PC-3 (cell line): ENCODE measurements around the gene ACOT13. TPM values are rescaled to one million over a fixed set of nuclear protein-coding genes. Genes with fewer than 3 reads are reported as not detected.

Experiments used
- ATAC-seq: fragments of 200-7000 bp; cut with Tn5 transposase; 2 replicates; pipeline ENCODE4 v1.9.1; 2020; ENCODE audit warnings: mild to moderate bottlenecking, moderate library complexity
- BruUV-seq: library from RNA; stranded (reverse); fragments of 400-500 nt; replicated peaks from 2 replicates; lab custom pipeline; 2021; lab: Mats Ljungman, UMichigan
- CTCF ChIA-PET: fragments of 300-600 bp; sonication (Branson Sonifier 250); formaldehyde crosslinking; loops from one replicate; lab custom pipeline; 2022; ENCODE audit warnings: antibody characterized with exemption; lab: Charles Lee
- POLR2A ChIA-PET: fragments of 300-600 bp; sonication (Branson Sonifier 250); formaldehyde crosslinking; loops from one replicate; lab custom pipeline; 2022; ENCODE audit warnings: antibody characterized with exemption; ENCODE audit not compliant: unreplicated experiment; lab: Charles Lee
- DNase-seq: peaks from one replicate; pipeline ENCODE4 v3.0.0-alpha.2; 2015
- H2AFZ ChIP-seq: fragments of 300-600 bp; sonication (generic); 2 replicates; pipeline ENCODE4 v1.6.0; 2016; ENCODE audit warnings: antibody characterized with exemption, low read length
- H3F3A ChIP-seq: fragments of 300-600 bp; sonication (generic); one replicate; pipeline ENCODE4 v1.6.0; 2017; ENCODE audit warnings: antibody characterized with exemption, low read length, control low read depth, mild to moderate bottlenecking; ENCODE audit not compliant: unreplicated experiment
- H3K27ac ChIP-seq: fragments of 300-600 bp; sonication (generic); 2 replicates; pipeline ENCODE4 v1.5.1; 2016; ENCODE audit warnings: mild to moderate bottlenecking, low read length
- H3K27me3 ChIP-seq: fragments of 300-600 bp; sonication (generic); 2 replicates; pipeline ENCODE4 v1.6.1; 2016; ENCODE audit warnings: low read length, mixed read lengths
- H3K36me3 ChIP-seq: fragments of 300-600 bp; sonication (generic); 2 replicates; pipeline ENCODE4 v1.6.1; 2016; ENCODE audit warnings: low read depth, mixed run types, low read length, mixed read lengths
- H3K4me1 ChIP-seq: fragments of 300-600 bp; sonication (generic); 2 replicates; pipeline ENCODE4 v1.5.1; 2016; ENCODE audit warnings: low read length; ENCODE audit not compliant: insufficient read depth
- H3K4me2 ChIP-seq: fragments of 300-600 bp; sonication (generic); 2 replicates; pipeline ENCODE4 v1.6.0; 2016; ENCODE audit warnings: low read length
- H3K4me3 ChIP-seq: fragments of 300-600 bp; sonication (generic); 2 replicates; pipeline ENCODE4 v1.5.1; 2016; ENCODE audit warnings: mild to moderate bottlenecking, low read length, mixed read lengths
- H3K79me2 ChIP-seq: fragments of 300-600 bp; sonication (generic); 2 replicates; pipeline ENCODE4 v1.6.1; 2017; ENCODE audit warnings: low read length, mixed read lengths
- H3K9ac ChIP-seq: fragments of 300-600 bp; sonication (generic); 2 replicates; pipeline ENCODE4 v1.6.0; 2016; ENCODE audit warnings: mild to moderate bottlenecking, low read length
- H3K9me2 ChIP-seq: fragments of 300-600 bp; sonication (generic); replicated peaks from 2 replicates; pipeline ENCODE4 v1.6.1; 2016; ENCODE audit warnings: mixed run types, low read length, mixed read lengths
- H3K9me3 ChIP-seq: fragments of 300-600 bp; sonication (generic); 2 replicates; pipeline ENCODE4 v1.6.1; 2016; ENCODE audit warnings: low read length, mixed read lengths
- H4K20me1 ChIP-seq: fragments of 300-600 bp; sonication (generic); 2 replicates; pipeline ENCODE4 v1.6.1; 2016; ENCODE audit warnings: low read length, mixed read lengths
- CTCF ChIP-seq: fragments of 300-600 bp; sonication (generic); conservative IDR thresholded peaks from 2 replicates; pipeline ENCODE4 v1.5.1; 2017; ENCODE audit warnings: antibody characterized with exemption, low read depth, mild to moderate bottlenecking, low read length
- EZH2 ChIP-seq: fragments of 300-600 bp; sonication (generic); IDR thresholded peaks from one replicate; pipeline ENCODE4 v1.6.1; 2017; ENCODE audit warnings: antibody characterized with exemption, mild to moderate bottlenecking, low read length; ENCODE audit not compliant: unreplicated experiment
- EZH2phosphoT487 ChIP-seq: fragments of 300-600 bp; sonication (generic); IDR thresholded peaks from 2 replicates; pipeline ENCODE4 v1.6.1; 2018; ENCODE audit warnings: mild to moderate bottlenecking, antibody characterized with exemption, low read length, borderline replicate concordance
- intact Hi-C: fragments of 100-400 bp; cut with micrococcal nuclease; formaldehyde crosslinking; loops from 2 replicates; pipeline ENCODE4 v1.9.0; 2023
- total RNA-seq: library from RNA; depleted of rRNA; stranded (reverse); fragments of >200 nt; gene quantifications from 2 replicates; pipeline ENCODE4 v1.2.3, GENCODE V29; 2014

The ACOT13 gene
- total RNA-seq, 1 experiment from 2014 or later: 13.5 TPM

GRCh38 chr6:24689964-24690363, 23.1 kb downstream of the ACOT13 start:
- no peaks in the 10 kb centered on the region for H3F3A ChIP-seq
- BruUV-seq: no TSS peak
- H3K79me2 ChIP-seq: no peaks in the 10 kb centered on the region
- no peaks in the 10 kb centered on the region for H3K36me3 ChIP-seq
- H2AFZ ChIP-seq: no peak overlapping the region
- H3K9me2 ChIP-seq: no peaks in the 10 kb centered on the region
- TF ChIP-seq EZH2 (no peak), CTCF (no peak), EZH2phosphoT487 (no peak)
- H3K9me3 ChIP-seq: no peaks in the 10 kb centered on the region
- no peak overlapping the region for H3K4me2 ChIP-seq
- H3K27ac ChIP-seq: no peak overlapping the region
- no peaks in the 10 kb centered on the region for H3K27me3 ChIP-seq
- no peak overlapping the region for H3K4me3 ChIP-seq
- ChIA-PET CTCF (no interaction called here), POLR2A (no interaction called here)
- no peak overlapping the region for H3K9ac ChIP-seq
- no peak for DNase-seq
- no peaks in the 10 kb centered on the region for H4K20me1 ChIP-seq
- intact Hi-C loops: no loop called here
- no peak for ATAC-seq
- no peaks in the 10 kb centered on the region for H3K4me1 ChIP-seq

- Histone ChIP-seq H4K20me1 (no peaks in the 10 kb centered on the region), H3K27ac (no peak overlapping the region), H2AFZ (no peak overlapping the region), H3K9ac (no peak overlapping the region), H3K79me2 (no peaks in the 10 kb centered on the region), H3K36me3 (no peaks in the 10 kb centered on the region), H3F3A (no peaks in the 10 kb centered on the region), H3K4me1 (no peaks in the 10 kb centered on the region), H3K27me3 (no peaks in the 10 kb centered on the region), H3K9me3 (no peaks in the 10 kb centered on the region), H3K4me3 (no peak overlapping the region), H3K4me2 (no peak overlapping the region), H3K9me2 (no peaks in the 10 kb centered on the region)
- ChIA-PET POLR2A (interaction anchor here (0.6 to 0.7 kb wide), 2 partner anchors 24 to 28 kb away, joined by 4 to 9 read pairs; partner anchors contain the start of genes ACOT13 and TDP2), CTCF (no interaction called here)
- BruUV-seq: no TSS peak
- ATAC-seq (no peak), DNase-seq (no peak)
- intact Hi-C loops: no loop called here
- TF ChIP-seq EZH2phosphoT487: no peak
- no peak for TF ChIP-seq EZH2
- no peak for TF ChIP-seq CTCF
Observed at GRCh38 chr6:24690593-24690992, 23.7 kb downstream of the ACOT13 start.

- Histone ChIP-seq H2AFZ (no peak overlapping the region), H4K20me1 (no peaks in the 10 kb centered on the region), H3K36me3 (no peaks in the 10 kb centered on the region), H3K4me3 (no peak overlapping the region), H3K27me3 (no peaks in the 10 kb centered on the region), H3K27ac (no peak overlapping the region), H3K4me1 (no peaks in the 10 kb centered on the region), H3K9ac (no peak overlapping the region), H3F3A (no peaks in the 10 kb centered on the region), H3K9me3 (no peaks in the 10 kb centered on the region), H3K4me2 (no peak overlapping the region), H3K79me2 (no peaks in the 10 kb centered on the region), H3K9me2 (no peaks in the 10 kb centered on the region)
- no TSS peak for BruUV-seq
- ChIA-PET CTCF (no interaction called here), POLR2A (no interaction called here)
- intact Hi-C loops: no loop called here
- TF ChIP-seq EZH2 (no peak), CTCF (no peak), EZH2phosphoT487 (no peak)
- no peak for ATAC-seq
- no peak for DNase-seq
Observed at GRCh38 chr6:24691550-24691949, 24.7 kb downstream of the ACOT13 start.
